Midbrain (tissue), 1 donor: ENCODE measurements around the gene ELL.

ENCODE experiments used
- DNase-seq: peaks from one replicate; lab custom pipeline; 2025; lab: John Stamatoyannopoulos, UW

Gene ELL

GRCh38 chr19:18433735-18434398 is 88.0 kb downstream of the ELL start:
- no peak for DNase-seq

- DNase-seq = no peak
Observed at GRCh38 chr19:18433015-18433691, 88.7 kb downstream of the ELL start.

GRCh38 chr19:18432275-18433014 is 89.4 kb downstream of the ELL start:
- DNase-seq = no peak

GRCh38 chr19:18431351-18432197 is 90.3 kb downstream of the ELL start:
- no peak for DNase-seq

GRCh38 chr19:18430417-18431144 is 91.3 kb downstream of the ELL start:
- DNase-seq = no peak

GRCh38 chr19:18429717-18430416 is 92.0 kb downstream of the ELL start:
- DNase-seq = no peak

GRCh38 chr19:18428787-18429674 is 92.8 kb downstream of the ELL start:
- peak; percentile 75 for DNase-seq

- DNase-seq = no peak
Observed at GRCh38 chr19:18428173-18428786, 93.6 kb downstream of the ELL start.

- no peak for DNase-seq
Observed at GRCh38 chr19:18427743-18428113, 94.1 kb downstream of the ELL start.

GRCh38 chr19:18427080-18427742 is 94.7 kb downstream of the ELL start:
- DNase-seq = no peak

GRCh38 chr19:18426416-18426767 is 95.5 kb downstream of the ELL start:
- DNase-seq = no peak

GRCh38 chr19:18425515-18426415 is 96.1 kb downstream of the ELL start:
- DNase-seq = no peak

- DNase-seq = no peak
Observed at GRCh38 chr19:18424890-18425514, 96.9 kb downstream of the ELL start.

- no peak for DNase-seq
Observed at GRCh38 chr19:18424122-18424889, 97.6 kb downstream of the ELL start.

- no peak for DNase-seq
Observed at GRCh38 chr19:18423258-18424020, 98.4 kb downstream of the ELL start.
